ENCODE data around the gene LYPD3. TPM values are rescaled to one million over a fixed set of nuclear protein-coding genes. Genes with fewer than 3 reads are reported as not detected.

Gene LYPD3
- total and polyA plus RNA-seq, 2 experiments from 2014 or later, result 3.3 to 4.6 TPM

DNA sequence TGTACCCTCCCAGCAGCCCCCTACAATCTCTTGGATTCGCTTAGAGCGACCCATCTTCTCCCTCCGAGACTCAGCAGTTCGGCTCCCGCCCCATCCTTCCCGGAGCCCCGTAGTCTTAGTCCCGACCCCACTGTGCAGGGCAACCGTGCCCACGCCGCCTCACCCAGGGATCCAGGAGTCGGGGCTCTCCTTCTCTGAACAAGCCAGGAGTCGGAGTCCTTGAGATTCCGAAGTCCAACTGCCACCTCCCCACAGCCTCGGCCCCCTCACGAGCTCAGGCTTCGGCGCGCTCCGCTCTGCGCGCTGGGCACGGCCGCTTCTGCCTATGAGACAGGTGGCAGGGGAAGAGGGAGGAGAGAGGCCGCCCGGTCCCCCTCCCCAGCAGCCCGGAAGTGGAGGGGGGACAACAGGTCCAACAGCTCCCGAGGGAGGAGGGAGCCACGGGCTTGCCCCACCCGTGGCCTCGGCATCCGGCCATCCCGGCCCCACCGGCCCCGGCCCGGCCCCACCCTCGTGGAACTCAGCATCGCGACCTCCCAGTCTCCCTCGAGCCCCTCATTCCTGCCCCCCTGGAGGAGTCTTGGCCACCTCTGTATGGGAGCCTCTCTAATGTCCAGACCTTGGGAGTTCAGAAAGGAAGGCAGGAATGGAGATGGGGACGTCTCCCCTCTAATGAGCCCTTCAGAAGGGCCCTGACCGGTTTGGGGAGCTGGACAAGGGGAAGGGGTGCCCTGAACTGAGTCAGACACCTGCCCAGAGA, 39.2 kb upstream of the LYPD3 start, which contains the start of gene PHLDB3:
Gene PHLDB3, minus strand, starts transcription at position 321 of the 760 bp plus-strand sequence. CDS start 628 bp downstream, outside the sequence.
- Histone ChIP-seq H3K36me3 (ENCODE audit: insufficient read depth) (no peaks in the 10 kb centered on the region), H3K27ac (ENCODE audit: low read depth) (no peak within 1 kb of the TSS), H3K27me3 (ENCODE audit: insufficient read depth) (peaks cover 23% of the 10 kb centered on the region), H4K20me1 (replicated peaks; ENCODE audit: insufficient read depth) (no peaks in the 10 kb centered on the region), H3K4me3 (peak within 1 kb of the TSS; percentile 97), H3K4me2 (peak within 1 kb of the TSS; percentile 99), H3K79me2 (replicated peaks; ENCODE audit: insufficient read depth) (no peaks in the 10 kb centered on the region), H2AFZ (peak within 1 kb of the TSS; percentile 100), H3K9me2 (ENCODE audit: insufficient read depth) (no peaks in the 10 kb centered on the region), H3K4me1 (ENCODE audit: insufficient read depth) (peaks cover 12% of the 10 kb centered on the region; the same call in 1 of the 2 replicates), H3F3A (replicated peaks; ENCODE audit: low read depth) (0 out of 2 replicates have a peak, but pooled peaks cover 5% of the 10 kb centered on the region)
- Mint-ChIP-seq H3K4me1 (peaks cover 22% of the 10 kb centered on the region), H3K27ac (no peak within 1 kb of the TSS; the same call in 1 of the 2 replicates), H3K4me3 (peak within 1 kb of the TSS; percentile 95), H3K9me3 (peaks cover 4% of the 10 kb centered on the region; the same call in 1 of the 3 replicates), H3K36me3 (ENCODE audit: low read depth) (peaks cover 3% of the 10 kb centered on the region; the same call in 2 of the 3 replicates), H3K27me3 (ENCODE audit: insufficient read depth, low read depth, poor library complexity) (peaks cover 33% of the 10 kb centered on the region)
- TF ChIP-seq, protein P1, sequence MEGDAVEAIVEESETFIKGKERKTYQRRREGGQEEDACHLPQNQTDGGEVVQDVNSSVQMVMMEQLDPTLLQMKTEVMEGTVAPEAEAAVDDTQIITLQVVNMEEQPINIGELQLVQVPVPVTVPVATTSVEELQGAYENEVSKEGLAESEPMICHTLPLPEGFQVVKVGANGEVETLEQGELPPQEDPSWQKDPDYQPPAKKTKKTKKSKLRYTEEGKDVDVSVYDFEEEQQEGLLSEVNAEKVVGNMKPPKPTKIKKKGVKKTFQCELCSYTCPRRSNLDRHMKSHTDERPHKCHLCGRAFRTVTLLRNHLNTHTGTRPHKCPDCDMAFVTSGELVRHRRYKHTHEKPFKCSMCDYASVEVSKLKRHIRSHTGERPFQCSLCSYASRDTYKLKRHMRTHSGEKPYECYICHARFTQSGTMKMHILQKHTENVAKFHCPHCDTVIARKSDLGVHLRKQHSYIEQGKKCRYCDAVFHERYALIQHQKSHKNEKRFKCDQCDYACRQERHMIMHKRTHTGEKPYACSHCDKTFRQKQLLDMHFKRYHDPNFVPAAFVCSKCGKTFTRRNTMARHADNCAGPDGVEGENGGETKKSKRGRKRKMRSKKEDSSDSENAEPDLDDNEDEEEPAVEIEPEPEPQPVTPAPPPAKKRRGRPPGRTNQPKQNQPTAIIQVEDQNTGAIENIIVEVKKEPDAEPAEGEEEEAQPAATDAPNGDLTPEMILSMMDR (conservative IDR thresholded peaks at IDR 0.05; ENCODE audit: low read depth in 2 of 2), result peak in 1 of 2 experiments; percentile 48; a peak in 1 of 4 replicates
- TF ChIP-seq, protein P2, sequence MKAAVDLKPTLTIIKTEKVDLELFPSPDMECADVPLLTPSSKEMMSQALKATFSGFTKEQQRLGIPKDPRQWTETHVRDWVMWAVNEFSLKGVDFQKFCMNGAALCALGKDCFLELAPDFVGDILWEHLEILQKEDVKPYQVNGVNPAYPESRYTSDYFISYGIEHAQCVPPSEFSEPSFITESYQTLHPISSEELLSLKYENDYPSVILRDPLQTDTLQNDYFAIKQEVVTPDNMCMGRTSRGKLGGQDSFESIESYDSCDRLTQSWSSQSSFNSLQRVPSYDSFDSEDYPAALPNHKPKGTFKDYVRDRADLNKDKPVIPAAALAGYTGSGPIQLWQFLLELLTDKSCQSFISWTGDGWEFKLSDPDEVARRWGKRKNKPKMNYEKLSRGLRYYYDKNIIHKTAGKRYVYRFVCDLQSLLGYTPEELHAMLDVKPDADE (IDR thresholded peaks at IDR 0.05), result no peak
- TF ChIP-seq ZNF331 (CRISPR knock-in tag; IDR thresholded peaks at IDR 0.05; ENCODE audit: low read depth) (no peak), JUNB (IDR thresholded peaks at IDR 0.05; ENCODE audit: unreplicated experiment) (no peak), CREB1 (CRISPR knock-in tag; IDR thresholded peaks at IDR 0.05; ENCODE audit: low read depth) (no peak), STAT1 (IDR thresholded peaks at IDR 0.05; ENCODE audit: unreplicated experiment) (no peak), ZNF114 (CRISPR knock-in tag; IDR thresholded peaks at IDR 0.05) (no peak), EZH2phosphoT487 (IDR thresholded peaks at IDR 0.05; ENCODE audit: unreplicated experiment) (no peak), EZH2 (IDR thresholded peaks at IDR 0.05; ENCODE audit: low read depth, unreplicated experiment) (no peak), POLR2AphosphoS5 (IDR thresholded peaks at IDR 0.05; ENCODE audit: low read depth) (0 out of 2 replicates have a peak, but pooled peaks have one; percentile 44)
- ATAC-seq (peak; percentile 34), DNase-seq (ENCODE audit: low spot score) (peak; percentile 65)
